HG03442 (cell line): ENCODE data around the gene CYFIP1.

Source experiments
- ATAC-seq: cut with Tn5 transposase; IDR thresholded peaks from one replicate; pipeline ENCODE4 v1.9.1; 2021; ENCODE audit warnings: mild to moderate bottlenecking, moderate library complexity; ENCODE audit not compliant: unreplicated experiment

The CYFIP1 gene

GRCh38 chr15:22951031-22951380, 29.2 kb downstream of the CYFIP1 start:
- ATAC-seq, result no peak

- no peak for ATAC-seq
Observed at GRCh38 chr15:22950256-22950990, 29.7 kb downstream of the CYFIP1 start.

GRCh38 chr15:22949074-22949547, 31.1 kb downstream of the CYFIP1 start:
- peak; percentile 97 for ATAC-seq

- no peak for ATAC-seq
Observed at GRCh38 chr15:22948056-22948455, 32.1 kb downstream of the CYFIP1 start.

GRCh38 chr15:22947101-22948000, 32.8 kb downstream of the CYFIP1 start:
- ATAC-seq, result no peak

GRCh38 chr15:22945071-22945470, 35.1 kb downstream of the CYFIP1 start:
- ATAC-seq, result no peak

- ATAC-seq, result no peak
Observed at GRCh38 chr15:22944651-22945050, 35.5 kb downstream of the CYFIP1 start.

GRCh38 chr15:22942877-22943276, 37.3 kb downstream of the CYFIP1 start:
- no peak for ATAC-seq

- no peak for ATAC-seq
Observed at GRCh38 chr15:22942306-22942855, 37.8 kb downstream of the CYFIP1 start.

GRCh38 chr15:22941179-22941578, 39.0 kb downstream of the CYFIP1 start:
- no peak for ATAC-seq

- ATAC-seq, result no peak
Observed at GRCh38 chr15:22939652-22940061, 40.5 kb downstream of the CYFIP1 start.

GRCh38 chr15:22939051-22939450, 41.1 kb downstream of the CYFIP1 start:
- ATAC-seq, result no peak

GRCh38 chr15:22936577-22937472, 43.3 kb downstream of the CYFIP1 start:
- ATAC-seq, result peak; percentile 94

GRCh38 chr15:22933641-22934061, 46.5 kb downstream of the CYFIP1 start:
- no peak for ATAC-seq

GRCh38 chr15:22931784-22932536, 48.2 kb downstream of the CYFIP1 start:
- ATAC-seq, result no peak

- no peak for ATAC-seq
Observed at GRCh38 chr15:22930782-22931484, 49.2 kb downstream of the CYFIP1 start.

- no peak for ATAC-seq
Observed at GRCh38 chr15:22927761-22928160, 52.4 kb downstream of the CYFIP1 start.

GRCh38 chr15:22925875-22926274, 54.3 kb downstream of the CYFIP1 start:
- no peak for ATAC-seq

GRCh38 chr15:22922003-22922402, 58.2 kb downstream of the CYFIP1 start:
- no peak for ATAC-seq
